ENCODE measurements around the gene RASGRF2.

RASGRF2 gene

DNA sequence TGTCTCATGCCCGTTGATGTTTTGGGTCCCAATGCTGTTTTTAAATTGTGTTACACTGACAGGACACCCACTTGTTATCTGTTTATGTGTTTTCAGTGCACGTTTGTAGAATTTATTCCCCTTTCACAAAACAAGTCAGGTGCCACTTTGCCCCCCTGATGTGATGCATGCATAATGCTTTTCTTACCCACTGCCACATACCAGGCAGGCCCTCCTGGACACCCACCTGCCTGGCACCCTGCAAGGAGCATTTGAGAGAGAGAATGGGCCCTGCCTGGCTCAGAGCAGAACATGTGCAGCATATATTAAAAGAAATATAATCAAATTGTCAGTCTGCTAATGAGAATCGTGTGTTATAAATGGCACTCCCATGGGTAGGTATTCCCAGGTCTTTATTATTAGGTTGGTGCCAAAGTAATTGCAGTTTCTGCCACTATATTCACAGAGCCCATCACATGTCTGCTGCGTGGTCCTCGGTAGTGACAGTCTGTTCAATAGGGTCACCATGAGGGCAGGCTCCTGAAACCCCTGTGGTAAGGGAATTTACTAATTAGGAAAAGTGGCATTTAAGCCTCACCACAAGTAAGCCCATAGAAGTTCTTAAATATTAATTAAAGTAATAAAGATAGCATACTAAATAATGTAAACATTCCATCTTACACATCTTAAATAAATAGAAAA lies 220.8 kb downstream of the RASGRF2 start:
- DNase-seq = no peak

DNA sequence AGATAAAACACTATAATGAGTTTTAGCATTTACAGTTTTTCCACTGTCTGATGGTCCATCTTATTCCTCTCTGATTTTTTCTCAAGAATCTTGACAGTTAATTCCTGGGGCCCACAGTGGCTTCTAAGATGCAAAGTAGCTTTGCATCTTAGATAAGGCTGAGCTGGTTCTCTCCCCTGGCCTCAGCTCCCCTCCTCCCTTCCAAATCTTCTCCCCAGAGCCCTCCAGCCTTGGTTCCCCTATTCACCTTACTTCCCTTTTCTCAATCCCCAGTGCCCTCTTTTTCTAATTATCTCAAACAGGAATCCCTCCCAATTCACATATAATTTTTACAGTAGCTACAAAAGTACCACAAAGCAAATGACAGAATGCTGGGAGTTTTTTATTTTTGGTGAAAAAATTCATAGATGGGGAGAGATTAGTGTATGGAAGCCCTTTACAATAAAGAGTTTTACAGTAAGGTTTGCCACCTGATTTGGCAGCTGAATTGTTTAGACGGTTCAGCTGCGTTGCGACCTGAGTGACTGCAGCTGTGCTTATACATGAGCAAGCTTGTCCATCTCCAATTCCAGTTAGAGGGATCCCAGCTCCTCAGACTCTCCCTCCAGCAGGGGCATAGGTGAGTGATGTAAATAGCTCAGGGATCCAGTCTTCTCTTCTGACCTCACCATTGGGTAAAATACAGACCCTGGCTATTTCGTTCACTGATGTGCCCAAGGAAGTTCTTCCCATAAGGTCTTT lies 221.6 kb downstream of the RASGRF2 start:
- no peak for DNase-seq

DNA sequence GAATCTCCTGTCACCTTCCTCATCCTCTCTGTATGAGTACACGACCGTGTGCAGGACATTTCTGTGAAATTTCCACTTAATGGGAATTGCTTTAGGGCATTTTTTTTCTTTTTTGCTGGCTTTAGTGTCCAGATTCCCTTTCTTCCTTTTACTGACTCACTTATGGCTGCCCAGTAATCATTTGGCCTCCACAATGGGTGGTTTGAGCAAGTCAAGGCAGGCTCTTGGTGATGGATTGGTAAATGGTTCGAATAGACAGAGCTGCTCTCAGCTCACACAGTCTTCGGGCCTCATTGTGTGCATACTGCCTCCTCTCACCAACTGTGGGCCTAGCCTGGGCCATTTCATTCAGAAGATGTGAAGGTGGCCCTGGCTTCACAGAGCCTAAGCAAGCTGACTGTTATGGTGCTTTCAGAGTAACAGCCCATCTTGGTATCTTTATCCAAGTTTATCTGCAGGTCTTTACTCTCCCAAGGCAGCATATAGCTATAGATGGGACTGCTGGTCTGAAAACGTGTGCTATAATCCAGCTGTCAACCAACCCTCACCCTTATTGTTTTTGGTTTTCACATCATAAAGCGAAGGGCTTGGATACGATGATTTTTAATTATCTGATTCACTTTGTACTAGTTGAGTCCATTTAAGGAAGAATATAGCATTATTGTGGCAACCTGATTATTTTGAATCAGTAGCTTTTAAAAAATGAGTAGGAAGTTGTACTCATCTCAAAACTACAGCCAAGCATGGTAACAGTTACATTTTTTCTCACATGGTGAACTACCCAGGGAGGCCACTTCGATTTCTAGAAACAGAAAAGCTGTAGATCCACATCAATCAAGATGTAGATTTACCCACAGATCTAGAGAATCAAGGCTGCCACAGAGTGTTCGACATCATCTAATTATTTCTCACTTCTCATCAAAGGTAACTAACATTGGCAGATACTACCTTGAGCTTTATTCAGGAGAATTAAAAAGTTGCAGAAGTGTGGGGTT lies 222.5 kb downstream of the RASGRF2 start:
- no peak for DNase-seq

DNA sequence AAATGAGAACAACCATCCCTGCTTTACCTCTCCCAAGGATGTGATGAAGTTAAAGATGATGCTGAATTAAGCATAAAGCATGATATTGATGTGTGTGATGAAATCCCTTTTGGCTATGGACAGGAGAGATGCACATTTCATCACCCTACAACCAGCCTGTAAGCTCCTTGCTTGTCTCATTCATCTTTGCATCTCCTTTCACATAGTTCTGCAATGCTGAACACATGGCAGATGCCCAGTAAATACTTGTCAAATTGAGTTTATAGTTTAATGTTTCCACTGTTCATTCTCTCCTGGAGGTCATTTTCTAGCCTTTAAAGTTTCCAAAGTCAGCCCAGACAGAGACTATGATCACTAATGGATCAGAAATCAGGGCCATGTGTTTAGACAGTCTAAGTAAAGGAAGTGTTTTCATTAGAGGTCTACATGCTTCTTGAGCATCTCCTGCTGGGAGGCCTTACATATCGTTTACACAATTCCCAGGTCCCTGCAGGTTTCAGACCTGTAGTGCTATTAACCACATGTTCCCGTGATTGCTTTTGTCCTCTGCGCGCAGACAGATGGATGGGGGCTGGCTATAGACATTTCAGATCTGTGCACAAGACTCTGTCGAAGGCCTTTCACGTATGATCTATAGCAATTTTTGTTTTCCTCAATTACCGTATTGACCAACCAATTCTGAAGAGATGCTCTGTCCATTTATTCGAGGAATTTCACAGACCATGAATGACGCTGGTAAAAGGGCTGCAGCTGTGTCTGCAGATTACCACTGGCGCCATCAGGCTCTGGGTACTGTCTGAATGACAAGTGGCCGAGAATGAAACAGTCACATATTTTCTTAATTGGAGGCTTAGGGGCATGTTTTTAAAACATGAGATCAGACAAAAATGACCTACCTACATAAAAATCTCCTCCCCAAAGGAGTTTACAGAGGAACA lies 223.9 kb downstream of the RASGRF2 start:
- DNase-seq = no peak

DNA sequence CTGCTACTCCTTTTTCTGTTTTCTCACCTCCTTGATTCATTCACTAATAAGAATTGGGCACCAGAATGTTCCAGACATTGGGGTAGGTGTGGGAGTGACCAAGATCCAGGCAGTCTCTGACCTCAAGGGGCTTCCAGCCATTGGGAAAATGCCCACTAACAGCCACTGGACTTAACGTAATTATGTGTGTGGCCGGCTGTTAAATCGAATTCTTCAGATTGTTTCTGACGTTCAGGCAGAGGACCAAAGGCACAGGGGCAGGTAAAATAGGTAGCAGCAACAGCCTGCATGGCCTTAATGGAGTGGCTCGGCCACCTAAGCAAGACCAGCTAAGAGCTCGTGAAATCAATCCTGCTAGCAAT lies 224.6 kb downstream of the RASGRF2 start:
- DNase-seq = no peak

DNA sequence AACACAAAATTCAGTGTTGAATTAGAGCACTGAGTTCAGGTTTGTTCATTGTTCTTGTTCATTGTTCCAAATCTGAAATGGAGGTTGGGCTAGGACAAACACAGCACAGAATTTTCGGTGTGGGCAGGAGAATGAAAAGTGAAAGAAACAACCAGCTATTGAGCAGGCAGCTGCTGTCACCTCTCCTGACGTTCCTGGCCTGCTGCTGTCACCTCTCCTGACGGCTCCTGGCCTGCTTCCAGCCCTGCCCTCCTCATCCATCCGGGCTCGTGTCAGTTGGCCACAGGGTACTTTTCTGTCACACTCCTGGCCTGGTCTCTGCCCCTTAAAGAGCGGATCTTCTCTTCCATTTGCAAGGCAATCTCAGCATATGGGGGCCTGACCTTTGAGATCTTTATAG lies 227.7 kb downstream of the RASGRF2 start:
- no peak for DNase-seq

DNA sequence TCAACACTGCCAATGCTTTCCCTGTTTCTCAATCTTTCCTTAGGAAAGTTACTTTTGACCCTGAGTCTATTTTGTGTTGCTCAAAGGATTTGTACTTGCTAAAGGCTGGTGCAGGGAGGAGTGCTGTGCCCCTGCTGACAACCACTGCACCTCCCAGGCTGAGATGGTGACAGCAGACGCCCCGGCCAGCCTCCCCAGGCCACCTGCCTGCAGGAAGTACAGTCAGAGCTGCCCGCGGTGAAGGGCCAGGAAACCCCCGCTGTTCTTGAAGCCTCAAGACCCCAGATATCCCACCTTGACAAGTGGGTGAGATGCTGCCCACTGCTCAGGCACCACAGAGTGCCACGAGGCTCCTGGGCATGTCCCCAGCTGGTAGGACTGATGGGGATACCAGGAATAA lies 228.8 kb downstream of the RASGRF2 start:
- DNase-seq = no peak

DNA sequence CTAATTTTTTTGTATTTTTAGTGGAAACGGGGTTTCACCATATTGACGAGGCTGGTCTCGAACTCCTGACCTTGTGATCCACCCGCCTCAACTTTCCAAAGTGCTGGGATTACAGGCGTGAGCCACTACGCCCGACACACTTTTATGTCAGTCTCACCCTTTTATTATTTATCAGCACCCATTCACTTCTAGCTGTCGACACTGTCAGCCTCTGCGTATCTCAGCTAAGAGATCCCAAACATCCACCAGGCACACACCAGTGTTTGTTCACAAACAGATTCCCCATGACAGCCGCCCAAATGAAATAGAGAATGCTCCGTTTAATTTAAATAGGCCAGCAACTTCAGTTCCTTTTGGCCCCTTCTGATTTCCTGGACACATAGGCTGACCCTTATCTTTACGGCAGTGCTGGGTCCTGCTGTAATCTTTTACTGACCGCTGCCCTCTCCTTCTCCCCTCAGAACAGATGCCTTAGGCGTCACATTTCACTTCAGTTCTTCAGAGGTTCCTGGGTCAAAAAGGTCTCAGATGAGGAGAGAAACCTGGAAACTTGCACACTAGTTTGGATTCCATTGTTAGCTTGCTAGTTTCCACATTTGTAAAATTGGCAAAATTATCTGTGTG lies 229.8 kb downstream of the RASGRF2 start:
- no peak for DNase-seq

DNA sequence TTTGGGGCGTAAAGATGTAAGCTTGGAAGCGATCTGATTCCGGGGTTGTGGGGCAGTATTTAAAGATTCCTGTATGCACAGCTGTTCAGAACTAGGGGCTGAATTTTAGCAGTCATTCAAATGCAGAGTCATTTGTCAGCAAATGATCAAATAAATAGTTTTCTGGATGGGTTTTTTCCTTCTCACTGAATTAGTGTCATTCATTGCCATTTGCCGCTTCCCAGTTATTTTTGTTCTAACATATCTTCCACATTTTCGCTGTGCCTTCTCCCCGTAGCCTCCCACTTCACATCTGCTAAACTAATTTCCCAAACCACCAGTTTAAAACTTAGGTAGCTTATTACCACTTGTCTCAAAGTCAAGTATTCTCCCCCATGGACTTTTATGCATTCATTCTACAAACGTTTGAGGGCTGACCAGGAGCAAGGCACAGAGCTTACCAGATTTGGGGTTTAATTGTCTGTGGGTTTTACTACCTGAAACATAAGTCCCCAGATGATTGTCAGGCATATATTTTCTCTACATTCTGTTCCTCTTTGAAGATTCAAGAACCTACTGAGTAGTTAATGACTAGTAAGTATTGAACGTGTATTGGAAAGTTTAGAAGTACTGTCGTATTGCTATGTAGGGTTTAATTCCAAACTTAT lies 231.7 kb downstream of the RASGRF2 start:
- no peak for DNase-seq

DNA sequence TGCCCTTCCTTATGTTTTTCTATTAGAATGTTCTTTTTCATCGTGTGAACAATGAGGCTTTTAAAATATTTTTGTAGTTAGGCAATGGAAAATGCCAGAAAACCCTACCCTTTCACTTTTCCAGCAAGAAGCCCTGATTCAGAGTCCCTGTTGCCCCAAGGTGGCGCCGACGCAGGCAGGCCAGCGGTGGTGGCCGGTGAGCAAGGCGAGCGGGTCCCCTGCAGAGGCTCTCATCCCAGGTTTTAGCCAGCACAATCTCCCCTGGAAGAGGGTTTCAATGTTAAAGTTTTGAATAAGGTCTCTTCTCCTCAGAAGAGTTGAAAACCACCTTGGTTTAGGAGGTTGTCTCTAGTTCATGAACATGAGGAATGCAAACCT lies 232.2 kb downstream of the RASGRF2 start:
- DNase-seq = no peak

DNA sequence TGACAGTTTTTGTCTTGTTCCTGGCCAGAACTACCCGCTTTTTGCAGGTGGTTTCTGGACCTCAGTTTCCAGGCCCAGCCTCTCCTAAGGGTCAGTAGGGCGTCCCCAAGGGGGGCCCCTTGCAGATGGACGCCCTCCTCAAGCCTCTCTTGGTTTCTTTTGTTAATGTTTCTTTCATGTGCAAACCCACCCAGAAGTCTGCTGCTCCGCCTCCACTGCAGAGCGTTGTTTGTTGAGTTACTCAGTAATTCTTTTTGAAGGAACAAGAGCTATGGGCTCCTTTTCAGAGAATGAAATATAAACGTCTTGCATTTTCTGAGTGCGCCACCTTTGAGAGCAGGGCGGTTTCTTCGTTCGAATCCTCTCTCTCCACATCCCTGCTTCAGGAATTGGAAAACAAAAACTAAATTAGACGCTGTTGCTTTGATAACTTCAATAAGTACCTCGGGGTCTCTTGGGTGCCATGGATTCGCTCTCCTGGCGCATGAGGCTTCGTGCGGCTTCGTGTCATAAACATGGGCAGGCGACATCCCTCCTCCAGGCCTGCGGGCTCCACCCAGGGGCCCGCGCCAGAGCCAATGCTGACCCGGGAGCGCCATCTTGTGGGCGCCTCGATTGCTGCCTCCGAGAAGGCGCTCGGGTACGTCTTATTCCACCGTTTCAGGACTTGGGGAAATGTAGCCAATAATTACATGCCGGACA lies 234.6 kb downstream of the RASGRF2 start:
- peak; percentile 37 for DNase-seq

DNA sequence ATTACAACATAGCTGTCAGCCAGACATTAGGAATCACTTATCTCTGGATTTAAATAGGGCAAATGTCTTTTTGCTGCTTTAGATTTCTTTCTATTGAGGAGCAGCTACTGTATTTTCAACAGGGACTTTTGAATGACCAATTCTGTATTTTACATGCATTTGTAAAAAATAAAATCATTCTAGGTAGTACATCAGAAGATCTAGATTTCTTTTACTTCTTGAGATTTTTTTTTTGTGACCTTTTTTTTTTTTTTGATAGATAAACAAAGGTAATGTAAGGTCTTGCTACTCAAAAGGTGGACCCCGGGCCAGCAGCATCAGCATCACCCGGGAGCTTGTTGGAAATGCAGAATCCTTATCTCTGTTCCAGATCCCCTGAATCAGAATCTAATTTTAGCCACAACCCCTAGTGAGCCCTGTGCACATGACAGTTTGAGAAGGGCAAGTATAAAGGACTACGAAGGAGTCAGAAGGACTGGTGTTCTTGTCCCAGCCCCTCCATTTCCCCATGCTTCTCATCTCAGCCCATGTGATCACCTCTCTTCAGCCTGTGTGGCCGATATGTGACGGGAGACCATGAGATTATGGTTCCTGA lies 235.3 kb downstream of the RASGRF2 start:
- DNase-seq = no peak

DNA sequence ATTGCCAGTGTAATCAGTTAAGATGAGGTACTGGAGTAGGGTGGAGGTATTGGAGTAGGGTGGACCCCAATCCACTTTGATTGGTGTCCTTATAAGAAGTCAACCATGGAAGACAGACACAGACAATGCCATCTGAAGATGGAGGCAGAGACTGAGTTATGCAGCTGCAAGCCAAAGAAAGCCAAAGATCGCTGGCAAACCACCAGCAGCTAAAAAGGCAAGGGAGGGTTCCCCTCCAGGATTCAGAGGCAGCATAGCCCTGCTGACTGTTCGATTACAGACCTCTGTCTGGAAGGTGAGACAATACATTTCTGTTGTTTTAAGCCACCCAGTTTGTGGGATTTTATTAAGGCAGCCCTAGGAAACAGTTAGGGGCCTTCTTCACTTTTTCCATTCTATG lies 242.5 kb downstream of the RASGRF2 start:
- no peak for DNase-seq

DNA sequence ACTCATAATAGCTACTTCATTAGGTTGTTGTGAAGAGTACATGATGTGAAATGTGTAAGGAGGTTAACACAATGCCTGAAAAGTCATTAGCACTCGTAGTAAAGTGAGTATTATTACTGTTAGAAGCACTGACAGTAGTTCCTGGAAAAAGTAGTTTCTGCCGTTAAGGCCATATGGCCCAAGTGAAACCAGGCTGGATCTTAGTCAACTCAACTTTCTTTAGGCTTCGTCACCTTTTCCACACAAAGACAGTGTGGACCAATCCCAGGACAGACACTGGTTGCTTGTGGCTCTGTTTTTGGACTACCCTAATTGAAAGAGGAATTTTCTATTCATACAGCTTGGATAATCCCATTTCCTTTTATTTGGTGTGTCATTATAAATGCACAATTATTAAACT lies 243.6 kb downstream of the RASGRF2 start:
- no peak for DNase-seq

DNA sequence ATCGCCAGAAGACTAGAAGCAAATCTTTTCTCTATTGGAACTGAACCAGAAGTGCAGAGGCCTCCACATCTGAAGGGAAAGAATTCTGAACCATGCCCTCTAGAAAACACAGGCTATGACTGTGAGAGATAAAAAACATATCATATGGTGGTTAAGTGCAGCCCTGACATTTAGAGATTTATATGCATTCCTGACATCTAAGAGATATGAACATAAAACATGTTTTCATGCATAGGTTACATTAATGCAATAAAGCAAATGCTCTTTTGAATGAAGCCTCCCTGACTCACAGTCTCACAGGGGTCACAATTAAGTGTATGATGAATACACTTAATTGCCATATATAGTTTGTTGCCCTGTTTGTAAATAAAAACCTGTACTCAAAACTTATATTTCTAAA lies 244.0 kb downstream of the RASGRF2 start:
- no peak for DNase-seq

DNA sequence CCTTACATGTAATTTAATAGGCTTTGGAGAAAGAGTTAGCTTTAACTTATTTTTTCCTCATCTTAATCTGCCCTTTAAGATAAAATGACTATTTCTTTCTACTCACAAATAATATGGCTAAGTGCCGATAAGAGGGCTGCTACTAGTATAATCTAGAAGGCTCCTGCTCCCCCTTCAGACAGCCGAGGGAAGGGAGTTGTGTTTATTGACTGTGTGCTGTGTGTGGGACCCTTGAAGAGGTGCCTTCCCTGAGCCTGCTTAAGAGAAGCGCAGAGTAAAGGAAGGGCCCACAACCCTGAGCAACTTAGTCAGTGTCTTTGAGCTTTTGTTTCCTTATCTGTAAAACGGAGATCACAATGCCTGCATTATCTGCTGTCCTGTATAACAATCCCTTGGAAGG lies 244.9 kb downstream of the RASGRF2 start:
- no peak for DNase-seq

DNA sequence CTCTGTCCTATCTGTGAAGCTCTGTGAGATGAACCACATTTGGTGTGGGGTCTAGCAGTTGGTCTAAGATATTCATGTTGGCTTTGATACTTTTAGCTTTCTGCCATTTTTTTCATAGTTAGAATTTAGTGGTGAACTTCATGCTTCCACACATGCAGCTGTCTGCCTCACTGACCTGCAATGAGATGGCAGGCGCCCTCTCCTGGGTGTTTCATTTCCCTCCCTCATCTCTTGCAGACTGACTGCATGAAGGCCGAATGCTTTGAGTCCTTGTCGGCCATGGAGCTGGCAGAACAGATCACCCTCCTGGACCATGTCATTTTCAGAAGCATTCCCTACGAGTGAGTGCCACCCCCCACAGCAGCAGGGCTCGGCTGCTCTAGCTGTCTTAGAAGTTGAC lies 246.8 kb downstream of the RASGRF2 start:
- no peak for DNase-seq

DNA sequence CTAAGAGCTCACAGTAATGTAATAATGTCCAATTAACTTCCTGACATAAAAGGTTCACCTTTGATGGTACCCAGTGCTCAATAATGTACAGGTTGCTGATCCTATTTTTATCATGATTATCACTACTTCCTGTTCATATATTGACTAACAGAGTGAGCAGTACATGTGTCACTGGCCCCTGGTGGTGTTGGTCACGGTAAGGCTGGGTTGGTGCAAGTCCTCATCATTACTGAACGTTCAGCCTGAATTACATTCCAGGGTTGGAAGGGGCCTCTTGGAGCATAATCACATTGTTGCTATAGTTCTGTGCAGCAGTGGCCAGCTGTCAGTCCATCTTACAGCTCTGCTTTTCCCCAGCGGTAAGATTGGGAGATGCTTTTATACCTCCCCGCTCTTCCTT lies 248.7 kb downstream of the RASGRF2 start:
- DNase-seq = no peak

DNA sequence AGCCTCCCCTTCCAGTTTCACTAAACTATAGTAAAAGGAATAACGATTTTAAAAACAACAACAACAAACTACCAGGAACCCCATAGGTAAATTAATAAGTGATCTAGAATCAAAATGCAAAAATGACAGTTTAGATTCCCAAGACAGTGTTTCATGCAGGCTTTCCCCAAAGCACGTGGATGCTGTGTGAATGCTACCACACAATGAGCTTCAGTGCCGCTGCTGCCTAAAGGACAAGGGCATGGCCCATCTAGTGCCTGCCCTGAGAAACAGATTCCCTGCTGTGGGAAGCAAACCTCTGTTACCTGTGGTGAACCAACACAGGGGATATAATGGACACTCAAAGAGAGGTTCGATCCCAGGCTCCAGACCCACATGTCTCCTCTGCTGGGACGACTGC lies 249.2 kb downstream of the RASGRF2 start:
- DNase-seq = no peak

DNA sequence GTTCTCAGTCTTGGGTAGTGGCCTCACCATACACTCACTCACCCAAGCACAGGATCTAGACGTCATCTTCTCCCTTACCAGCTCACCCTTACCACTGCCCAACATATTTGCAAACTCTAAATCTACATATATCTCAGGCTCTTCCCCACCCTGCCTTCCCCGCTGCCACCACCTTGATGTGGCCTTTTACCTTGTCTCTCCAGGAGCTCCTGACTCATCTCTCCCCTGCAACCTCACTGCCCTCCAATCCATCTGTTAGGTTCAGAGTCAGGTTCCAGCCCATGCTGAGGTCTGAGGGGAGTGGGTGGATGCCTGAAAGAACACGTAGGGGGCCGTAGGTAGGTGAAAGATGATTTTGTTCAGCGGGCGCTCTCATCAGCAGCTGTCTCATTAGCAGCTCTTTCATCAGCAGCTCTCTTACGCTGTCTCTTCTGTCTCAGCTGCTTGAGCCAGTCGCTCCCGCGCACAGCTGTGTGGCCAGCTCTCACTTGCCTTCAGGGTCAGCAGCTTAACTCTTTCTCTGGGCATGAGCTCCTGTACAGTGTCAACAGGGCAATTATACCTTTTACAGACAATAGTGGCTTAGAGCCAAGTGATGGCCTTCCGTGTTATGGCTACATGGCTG lies 249.8 kb downstream of the RASGRF2 start:
- DNase-seq = no peak
